Stimulated activated naive CD8-positive, alpha-beta T cell treated with anti-CD3 and anti-CD28 coated beads, Interleukin-15, Interleukin-2, amounts not matched to agents 100 ng/mL and 50 ng/mL, for 24 hours (primary cell): ENCODE data around the gene CRMP1.

Experiments
- H3K27ac Mint-ChIP-seq: one replicate; pipeline ENCODE4 v1.8.0; 2021; ENCODE audit warnings: mild to moderate bottlenecking, mixed read lengths
- H3K27me3 Mint-ChIP-seq: one replicate; pipeline ENCODE4 v1.8.0; 2021; ENCODE audit warnings: mixed read lengths
- H3K36me3 Mint-ChIP-seq: one replicate; pipeline ENCODE4 v1.8.0; 2021; ENCODE audit warnings: low read depth, mixed read lengths
- H3K4me1 Mint-ChIP-seq: one replicate; pipeline ENCODE4 v1.8.0; 2021; ENCODE audit warnings: low read depth, mixed read lengths
- H3K4me3 Mint-ChIP-seq: one replicate; pipeline ENCODE4 v1.8.0; 2021; ENCODE audit warnings: mild to moderate bottlenecking, mixed read lengths
- H3K9me3 Mint-ChIP-seq: one replicate; pipeline ENCODE4 v1.8.0; 2021; ENCODE audit warnings: mixed read lengths

CRMP1 gene

DNA sequence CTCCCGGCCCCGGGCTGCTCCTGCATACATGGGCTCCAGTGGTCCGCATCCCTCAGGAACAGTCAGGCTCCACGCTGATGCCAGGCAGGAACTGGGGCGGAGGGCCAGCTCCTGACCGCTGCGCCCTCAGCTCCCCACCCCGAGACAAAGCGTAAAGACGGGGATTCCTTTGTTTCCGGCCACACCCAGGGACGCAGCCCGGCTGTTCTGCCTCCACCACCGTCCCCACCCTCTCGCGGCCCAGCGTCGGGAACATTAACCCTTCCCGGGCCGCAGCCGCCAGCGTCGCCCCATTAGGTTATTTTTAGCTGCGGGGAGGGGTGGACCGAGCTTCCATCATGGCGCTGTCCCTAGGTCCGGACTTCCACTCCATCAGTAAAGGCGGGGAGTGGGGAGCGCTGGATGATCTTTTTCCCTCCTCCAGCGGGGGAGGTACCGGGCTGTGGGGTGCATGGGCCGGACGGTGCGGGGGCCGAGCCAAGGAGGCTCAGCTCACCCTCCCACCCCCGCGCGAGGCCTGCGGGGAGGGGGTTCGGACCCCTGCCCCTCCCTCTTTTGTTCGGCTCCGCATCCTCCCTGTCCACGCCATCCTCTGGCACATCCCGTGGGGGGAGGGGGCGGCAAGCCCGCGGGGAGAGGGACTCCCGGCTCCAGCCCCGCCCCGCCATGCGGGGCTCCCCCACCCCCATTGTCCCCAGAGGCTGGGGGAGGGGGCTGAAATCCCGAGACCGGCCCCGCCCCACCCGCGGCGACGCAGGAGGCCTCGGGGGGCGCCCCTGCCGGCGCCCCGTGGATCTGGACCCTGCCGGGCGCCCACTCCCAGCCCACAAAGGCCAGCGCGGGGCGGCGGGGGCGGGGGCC lies 5.3 kb downstream of the CRMP1 start:
- H3K4me1 Mint-ChIP-seq = peaks cover 8% of the 10 kb centered on the region
- no peaks in the 10 kb centered on the region for H3K36me3 Mint-ChIP-seq
- peaks cover 64% of the 10 kb centered on the region for H3K27me3 Mint-ChIP-seq
- no peak overlapping the region for H3K27ac Mint-ChIP-seq
- no peak overlapping the region for H3K4me3 Mint-ChIP-seq
- no peaks in the 10 kb centered on the region for H3K9me3 Mint-ChIP-seq

GRCh38 chr4:5887011-5887360 lies 5.9 kb downstream of the CRMP1 start:
- H3K27me3 Mint-ChIP-seq = peaks cover 63% of the 10 kb centered on the region
- H3K36me3 Mint-ChIP-seq = no peaks in the 10 kb centered on the region
- H3K4me3 Mint-ChIP-seq = no peak overlapping the region
- no peak overlapping the region for H3K27ac Mint-ChIP-seq
- peaks cover 8% of the 10 kb centered on the region for H3K4me1 Mint-ChIP-seq
- H3K9me3 Mint-ChIP-seq = no peaks in the 10 kb centered on the region

GRCh38 chr4:5885733-5886132 lies 7.2 kb downstream of the CRMP1 start:
- Mint-ChIP-seq H3K4me1 (peaks cover 8% of the 10 kb centered on the region), H3K36me3 (no peaks in the 10 kb centered on the region), H3K4me3 (no peak overlapping the region), H3K27me3 (peaks cover 59% of the 10 kb centered on the region), H3K9me3 (no peaks in the 10 kb centered on the region), H3K27ac (no peak overlapping the region)

GRCh38 chr4:5884796-5885195 lies 8.1 kb downstream of the CRMP1 start:
- H3K36me3 Mint-ChIP-seq = no peaks in the 10 kb centered on the region
- no peak overlapping the region for H3K27ac Mint-ChIP-seq
- H3K4me3 Mint-ChIP-seq = no peak overlapping the region
- peaks cover 52% of the 10 kb centered on the region for H3K27me3 Mint-ChIP-seq
- no peaks in the 10 kb centered on the region for H3K9me3 Mint-ChIP-seq
- H3K4me1 Mint-ChIP-seq = peaks cover 8% of the 10 kb centered on the region

GRCh38 chr4:5883916-5884315 lies 9.0 kb downstream of the CRMP1 start:
- Mint-ChIP-seq H3K4me1 (peaks cover 6% of the 10 kb centered on the region), H3K36me3 (no peaks in the 10 kb centered on the region), H3K9me3 (no peaks in the 10 kb centered on the region), H3K27me3 (peaks cover 47% of the 10 kb centered on the region), H3K4me3 (no peak overlapping the region), H3K27ac (no peak overlapping the region)

DNA sequence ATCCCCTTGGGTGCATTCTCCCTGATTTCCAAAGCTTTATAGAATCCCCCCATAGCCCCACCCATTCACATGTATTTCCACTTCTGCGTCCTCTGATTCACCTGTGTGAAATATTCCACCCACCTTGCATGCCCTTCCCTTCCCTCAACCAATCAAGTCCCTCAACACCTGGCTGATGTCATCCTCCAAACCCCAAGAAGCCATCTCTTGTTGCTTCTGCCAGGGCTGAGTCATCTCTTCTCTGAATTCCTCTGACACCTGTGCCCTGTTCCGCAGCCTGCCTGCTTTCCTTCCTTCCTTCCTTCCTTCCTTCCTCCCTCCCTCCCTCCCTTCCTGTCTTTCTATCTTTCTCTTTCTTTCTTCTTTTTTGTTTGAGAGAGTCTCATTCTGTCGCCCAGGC lies 9.9 kb downstream of the CRMP1 start:
- peaks cover 4% of the 10 kb centered on the region for H3K4me1 Mint-ChIP-seq
- H3K9me3 Mint-ChIP-seq = no peaks in the 10 kb centered on the region
- H3K36me3 Mint-ChIP-seq = no peaks in the 10 kb centered on the region
- no peak overlapping the region for H3K4me3 Mint-ChIP-seq
- no peak overlapping the region for H3K27ac Mint-ChIP-seq
- peaks cover 46% of the 10 kb centered on the region for H3K27me3 Mint-ChIP-seq

DNA sequence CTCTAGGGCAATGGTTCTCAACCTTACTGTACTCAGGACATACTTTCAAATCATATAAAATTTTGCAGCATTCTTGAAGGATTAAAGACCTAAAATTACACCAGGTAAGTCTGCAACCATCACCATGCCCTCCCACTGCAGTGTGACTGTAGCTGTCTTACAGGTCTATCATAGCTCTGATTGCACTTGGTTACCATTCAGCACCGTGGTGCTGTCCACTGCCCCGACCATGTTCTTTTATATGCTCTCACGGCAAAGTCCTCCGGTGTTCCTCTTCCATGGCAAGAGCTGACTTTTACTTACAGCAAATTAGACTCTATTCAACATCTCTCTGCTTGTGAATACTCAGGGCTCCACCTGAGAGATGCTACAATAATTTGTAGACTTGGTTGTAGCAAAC lies 11.5 kb downstream of the CRMP1 start:
- H3K27me3 Mint-ChIP-seq = peaks cover 38% of the 10 kb centered on the region

GRCh38 chr4:5878359-5878758 lies 14.5 kb downstream of the CRMP1 start:
- Mint-ChIP-seq H3K4me3 (no peak overlapping the region), H3K36me3 (no peaks in the 10 kb centered on the region), H3K4me1 (no peaks in the 10 kb centered on the region), H3K27ac (no peak overlapping the region), H3K27me3 (peaks cover 14% of the 10 kb centered on the region), H3K9me3 (no peaks in the 10 kb centered on the region)

More for the DNA sequence above, 11.5 kb downstream of the CRMP1 start:
- Mint-ChIP-seq H3K27ac (no peak overlapping the region), H3K36me3 (no peaks in the 10 kb centered on the region), H3K9me3 (no peaks in the 10 kb centered on the region), H3K4me3 (no peak overlapping the region), H3K4me1 (peaks cover 4% of the 10 kb centered on the region)

DNA sequence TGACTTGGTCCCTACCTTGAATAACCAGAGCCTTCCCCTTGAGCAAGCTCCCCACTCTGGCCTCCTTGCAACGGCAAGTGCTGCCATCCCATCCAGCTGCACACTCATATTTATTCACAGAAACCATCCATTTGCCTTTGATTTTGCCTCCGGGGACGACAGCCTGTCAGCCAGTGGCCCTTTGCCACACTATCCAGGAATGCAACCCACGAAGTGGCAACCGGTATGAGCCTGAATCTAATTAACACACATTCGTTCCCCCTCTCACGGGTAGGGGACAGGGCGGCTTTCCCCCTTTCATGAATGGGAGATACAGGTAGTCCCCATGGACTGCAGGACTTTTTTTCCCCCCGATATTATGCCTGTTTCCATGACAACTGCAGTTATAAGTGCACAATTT lies 15.5 kb downstream of the CRMP1 start:
- no peaks in the 10 kb centered on the region for H3K4me1 Mint-ChIP-seq
- no peak overlapping the region for H3K4me3 Mint-ChIP-seq
- H3K27ac Mint-ChIP-seq = no peak overlapping the region

GRCh38 chr4:5874811-5875449 lies 18.0 kb downstream of the CRMP1 start:
- peaks cover 6% of the 10 kb centered on the region for H3K27me3 Mint-ChIP-seq
- no peak overlapping the region for H3K4me3 Mint-ChIP-seq
- H3K27ac Mint-ChIP-seq = no peak overlapping the region
- H3K4me1 Mint-ChIP-seq = peaks cover 6% of the 10 kb centered on the region
- H3K36me3 Mint-ChIP-seq = no peaks in the 10 kb centered on the region
- no peaks in the 10 kb centered on the region for H3K9me3 Mint-ChIP-seq

More for the DNA sequence above, 15.5 kb downstream of the CRMP1 start:
- Mint-ChIP-seq H3K9me3 (no peaks in the 10 kb centered on the region), H3K27me3 (peaks cover 14% of the 10 kb centered on the region), H3K36me3 (no peaks in the 10 kb centered on the region)

- H3K4me1 Mint-ChIP-seq = peaks cover 24% of the 10 kb centered on the region
- no peaks in the 10 kb centered on the region for H3K36me3 Mint-ChIP-seq
- H3K9me3 Mint-ChIP-seq = no peaks in the 10 kb centered on the region
- no peak overlapping the region for H3K4me3 Mint-ChIP-seq
- H3K27ac Mint-ChIP-seq = no peak overlapping the region
- H3K27me3 Mint-ChIP-seq = peaks cover 8% of the 10 kb centered on the region
These were observed 22.2 kb downstream of the CRMP1 start for GRCh38 chr4:5870701-5871100.

- H3K9me3 Mint-ChIP-seq = no peaks in the 10 kb centered on the region
- peaks cover 8% of the 10 kb centered on the region for H3K27me3 Mint-ChIP-seq
- H3K4me1 Mint-ChIP-seq = peaks cover 26% of the 10 kb centered on the region
- no peak overlapping the region for H3K4me3 Mint-ChIP-seq
- H3K27ac Mint-ChIP-seq = no peak overlapping the region
- H3K36me3 Mint-ChIP-seq = no peaks in the 10 kb centered on the region
These were observed 22.8 kb downstream of the CRMP1 start for GRCh38 chr4:5869966-5870619.

DNA sequence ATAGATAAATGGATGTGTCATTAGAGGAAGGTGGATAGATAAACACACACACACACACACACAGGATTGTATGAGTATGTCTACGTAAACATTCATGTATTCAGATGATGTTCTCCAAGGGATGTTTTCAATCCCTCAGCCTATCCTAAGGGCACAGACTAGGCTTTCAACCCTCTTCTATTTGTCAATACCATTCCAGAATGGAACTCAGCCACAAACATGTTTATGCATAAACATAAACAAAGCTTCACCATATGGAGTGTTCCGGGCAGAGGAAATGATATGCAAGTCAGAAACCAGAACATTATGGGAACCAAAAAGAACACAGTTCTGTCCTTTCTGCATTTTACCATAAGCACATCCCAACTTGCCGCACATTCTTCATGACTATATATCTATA lies 25.0 kb downstream of the CRMP1 start:
- Mint-ChIP-seq H3K27me3 (peaks cover 11% of the 10 kb centered on the region), H3K27ac (no peak overlapping the region), H3K36me3 (no peaks in the 10 kb centered on the region), H3K4me1 (peaks cover 34% of the 10 kb centered on the region), H3K4me3 (no peak overlapping the region), H3K9me3 (no peaks in the 10 kb centered on the region)

DNA sequence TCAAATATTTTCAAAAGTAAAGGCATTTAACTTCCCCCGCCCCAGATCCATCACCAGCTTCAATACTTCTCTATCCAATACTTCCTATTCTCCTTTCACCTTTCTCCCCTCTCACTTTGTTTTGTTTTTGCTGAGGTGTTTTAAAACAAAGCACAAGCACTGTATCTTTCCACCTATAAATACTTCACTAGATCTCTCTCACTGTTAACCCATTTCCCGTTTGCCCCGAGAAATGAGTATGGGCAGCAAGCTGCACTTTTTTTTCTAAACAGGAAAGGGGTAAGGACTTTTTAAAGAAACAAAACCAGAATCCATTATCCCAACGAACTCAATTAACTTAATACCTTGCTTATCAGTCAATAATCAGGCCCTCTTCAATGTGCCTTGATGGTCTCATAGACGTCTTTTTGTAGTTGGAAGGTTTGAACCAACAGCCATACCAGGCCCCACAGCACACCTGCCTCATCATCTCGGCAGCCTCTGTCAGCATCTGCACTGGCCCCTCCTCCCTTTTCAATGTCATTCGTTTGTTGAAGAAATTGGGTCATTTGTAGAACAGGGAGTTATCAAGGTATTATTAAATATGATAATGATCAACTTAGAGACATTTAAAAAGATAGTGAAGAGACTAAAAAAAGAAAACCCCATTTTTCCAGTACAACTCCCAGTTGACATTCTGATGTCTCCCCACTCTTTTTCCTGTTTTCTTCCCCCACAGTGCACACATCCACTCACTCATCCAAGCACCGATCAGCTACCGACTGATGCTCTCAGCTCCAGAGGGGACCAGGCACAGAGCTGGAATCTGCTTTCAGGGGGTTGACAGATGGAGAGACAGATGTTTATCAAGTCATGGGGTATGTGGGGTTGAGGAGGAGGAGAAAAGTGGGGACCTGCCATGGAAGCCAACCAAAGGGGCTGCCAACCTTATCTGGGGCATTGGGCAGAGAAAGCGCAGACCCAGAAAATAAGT lies 25.8 kb downstream of the CRMP1 start:
- Mint-ChIP-seq H3K4me3 (no peak overlapping the region), H3K27me3 (peaks cover 11% of the 10 kb centered on the region), H3K9me3 (no peaks in the 10 kb centered on the region), H3K36me3 (no peaks in the 10 kb centered on the region), H3K27ac (no peak overlapping the region), H3K4me1 (peaks cover 34% of the 10 kb centered on the region)
